Measurements from ENCODE around the gene TIGIT. TPM values are rescaled to one million over a fixed set of nuclear protein-coding genes. Genes with fewer than 3 reads are reported as not detected.

The TIGIT gene
- total RNA-seq, 1 donor from 2014 or later, result not detected

DNA sequence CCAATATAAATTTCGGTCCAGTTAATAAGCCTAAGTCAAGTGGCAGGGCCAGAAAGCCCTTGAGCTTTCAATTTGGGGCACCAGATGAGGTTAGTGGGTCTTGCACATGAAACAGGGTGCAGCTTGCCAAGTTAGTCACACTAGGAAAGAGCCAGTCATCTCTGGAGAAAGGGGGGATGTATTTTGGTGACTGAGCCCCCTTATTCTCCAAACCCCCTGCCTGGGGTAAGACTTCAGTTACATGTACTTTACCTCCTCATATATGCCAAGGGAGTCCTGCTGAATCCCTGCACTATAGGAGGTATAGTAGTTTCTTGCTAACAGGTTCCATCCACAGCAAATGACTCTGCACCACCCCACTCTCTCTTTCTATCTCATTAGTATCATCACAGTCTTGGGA lies 62.7 kb downstream of the TIGIT start:
- no peak for DNase-seq (ENCODE audit: low spot score)
- Mint-ChIP-seq H3K4me3 (ENCODE audit: unreplicated experiment) (no peak overlapping the region), H3K36me3 (ENCODE audit: low read depth) (peaks cover 2% of the 10 kb centered on the region), H3K4me1 (ENCODE audit: low read depth) (no peaks in the 10 kb centered on the region), H3K27ac (ENCODE audit: unreplicated experiment) (no peak overlapping the region), H3K27me3 (ENCODE audit: low read depth) (no peaks in the 10 kb centered on the region), H3K9me3 (ENCODE audit: low read depth) (no peaks in the 10 kb centered on the region)
- TF ChIP-seq, protein P1, sequence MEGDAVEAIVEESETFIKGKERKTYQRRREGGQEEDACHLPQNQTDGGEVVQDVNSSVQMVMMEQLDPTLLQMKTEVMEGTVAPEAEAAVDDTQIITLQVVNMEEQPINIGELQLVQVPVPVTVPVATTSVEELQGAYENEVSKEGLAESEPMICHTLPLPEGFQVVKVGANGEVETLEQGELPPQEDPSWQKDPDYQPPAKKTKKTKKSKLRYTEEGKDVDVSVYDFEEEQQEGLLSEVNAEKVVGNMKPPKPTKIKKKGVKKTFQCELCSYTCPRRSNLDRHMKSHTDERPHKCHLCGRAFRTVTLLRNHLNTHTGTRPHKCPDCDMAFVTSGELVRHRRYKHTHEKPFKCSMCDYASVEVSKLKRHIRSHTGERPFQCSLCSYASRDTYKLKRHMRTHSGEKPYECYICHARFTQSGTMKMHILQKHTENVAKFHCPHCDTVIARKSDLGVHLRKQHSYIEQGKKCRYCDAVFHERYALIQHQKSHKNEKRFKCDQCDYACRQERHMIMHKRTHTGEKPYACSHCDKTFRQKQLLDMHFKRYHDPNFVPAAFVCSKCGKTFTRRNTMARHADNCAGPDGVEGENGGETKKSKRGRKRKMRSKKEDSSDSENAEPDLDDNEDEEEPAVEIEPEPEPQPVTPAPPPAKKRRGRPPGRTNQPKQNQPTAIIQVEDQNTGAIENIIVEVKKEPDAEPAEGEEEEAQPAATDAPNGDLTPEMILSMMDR (IDR thresholded peaks at IDR 0.05), result no peak

Other genes with a start within 250 kb of the TIGIT start
- 2.9 to 3.4 TPM (median 3.2 TPM) in 3 replicates for gene CCDC191, start 237.5 kb upstream of the TIGIT start, total RNA-seq
- 10.2 to 16.3 TPM (median 12.5 TPM) in 3 replicates for gene QTRT2, start 237.3 kb upstream of the TIGIT start, total RNA-seq
- not detected in 3 replicates for gene DRD3, start 115.0 kb upstream of the TIGIT start, total RNA-seq
- not detected in 3 replicates for gene ZNF80, start 56.5 kb upstream of the TIGIT start, total RNA-seq